C4-2B (cell line): ENCODE results near the gene BRI3.

ENCODE experiments used
- H3K27ac ChIP-seq: fragments of 450-650 bp; 2 replicates; pipeline ENCODE4 v1.5.1; 2017
- ZFX ChIP-seq: fragments of 450-650 bp; IDR thresholded peaks from 2 replicates; pipeline ENCODE4 v1.6.1; 2017
- TF ChIP-seq, protein P1 (sequence below): fragments of 450-650 bp; conservative IDR thresholded peaks from 2 replicates; pipeline ENCODE4 v1.5.1; 2017; ENCODE audit warnings: mild to moderate bottlenecking

BRI3 gene

DNA sequence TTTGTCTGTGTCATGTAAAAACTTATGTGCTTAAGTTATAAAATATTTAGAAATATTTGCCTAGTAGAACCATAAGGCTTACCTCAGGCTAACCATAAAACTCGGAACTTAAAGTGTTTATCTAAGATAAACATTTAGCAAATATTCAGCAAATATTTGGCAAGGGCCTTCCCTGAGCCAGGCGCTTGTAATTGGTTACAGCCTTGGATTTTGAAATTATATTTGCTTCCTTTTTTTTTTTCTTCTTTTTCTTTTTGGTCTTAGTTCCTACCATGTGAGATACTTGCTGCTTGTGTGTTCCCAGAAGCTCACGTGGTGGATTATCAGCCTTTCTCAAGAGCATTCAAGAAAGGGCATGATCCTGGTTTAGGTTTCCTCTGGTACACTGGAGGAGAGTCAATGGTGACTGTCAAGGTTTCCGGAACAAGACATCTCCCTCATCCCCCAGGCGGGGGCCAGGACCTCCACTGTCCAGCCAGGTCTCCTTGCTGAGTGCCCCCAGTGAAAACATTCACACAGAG lies 5.2 kb upstream of the BRI3 start:
- TF ChIP-seq, protein P1, sequence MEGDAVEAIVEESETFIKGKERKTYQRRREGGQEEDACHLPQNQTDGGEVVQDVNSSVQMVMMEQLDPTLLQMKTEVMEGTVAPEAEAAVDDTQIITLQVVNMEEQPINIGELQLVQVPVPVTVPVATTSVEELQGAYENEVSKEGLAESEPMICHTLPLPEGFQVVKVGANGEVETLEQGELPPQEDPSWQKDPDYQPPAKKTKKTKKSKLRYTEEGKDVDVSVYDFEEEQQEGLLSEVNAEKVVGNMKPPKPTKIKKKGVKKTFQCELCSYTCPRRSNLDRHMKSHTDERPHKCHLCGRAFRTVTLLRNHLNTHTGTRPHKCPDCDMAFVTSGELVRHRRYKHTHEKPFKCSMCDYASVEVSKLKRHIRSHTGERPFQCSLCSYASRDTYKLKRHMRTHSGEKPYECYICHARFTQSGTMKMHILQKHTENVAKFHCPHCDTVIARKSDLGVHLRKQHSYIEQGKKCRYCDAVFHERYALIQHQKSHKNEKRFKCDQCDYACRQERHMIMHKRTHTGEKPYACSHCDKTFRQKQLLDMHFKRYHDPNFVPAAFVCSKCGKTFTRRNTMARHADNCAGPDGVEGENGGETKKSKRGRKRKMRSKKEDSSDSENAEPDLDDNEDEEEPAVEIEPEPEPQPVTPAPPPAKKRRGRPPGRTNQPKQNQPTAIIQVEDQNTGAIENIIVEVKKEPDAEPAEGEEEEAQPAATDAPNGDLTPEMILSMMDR = no peak
- no peak for TF ChIP-seq ZFX
- peak overlapping the region; percentile 91 for H3K27ac ChIP-seq

DNA sequence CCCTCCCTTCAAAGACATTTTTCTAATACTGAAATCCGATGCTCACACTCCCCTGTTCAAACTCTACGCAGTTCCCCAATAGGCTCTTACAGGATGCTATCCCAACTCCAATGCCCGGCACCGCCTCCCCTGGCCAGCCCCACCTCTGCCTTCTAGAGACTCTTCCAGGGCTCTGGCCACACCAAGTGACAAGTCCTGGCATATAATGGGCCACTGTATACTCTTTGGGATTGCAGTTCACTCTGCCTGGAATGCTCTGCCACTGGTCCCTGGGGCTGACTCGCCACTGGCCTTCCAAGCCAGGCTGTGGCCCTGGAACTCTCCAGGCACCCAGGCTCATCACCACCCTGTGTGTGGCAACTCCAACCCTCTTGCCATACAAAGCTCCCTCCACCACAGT lies 3.1 kb upstream of the BRI3 start:
- TF ChIP-seq, protein P1 = no peak
- TF ChIP-seq ZFX = no peak
- H3K27ac ChIP-seq = peak overlapping the region; percentile 91

DNA sequence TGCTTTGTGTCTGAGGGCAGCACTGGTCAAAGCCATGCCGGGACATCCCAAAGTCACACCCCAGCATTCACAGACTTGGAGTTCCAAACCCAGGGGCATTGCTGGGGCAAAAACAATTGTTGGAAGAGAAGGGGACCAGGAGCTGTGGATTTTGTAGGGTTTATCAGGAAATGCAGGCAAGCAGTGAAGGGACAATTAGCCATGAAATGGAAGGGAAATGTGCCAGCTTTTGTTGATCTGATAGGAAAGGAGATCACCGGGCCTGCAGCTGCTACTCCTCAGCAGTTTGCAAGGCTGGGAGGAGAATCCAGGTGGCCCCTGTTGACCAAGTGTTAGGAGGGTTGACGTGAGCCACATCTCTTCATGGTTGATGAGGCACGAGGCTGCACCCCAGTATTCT lies 2.5 kb upstream of the BRI3 start:
- peak overlapping the region; percentile 91 for H3K27ac ChIP-seq
- TF ChIP-seq, protein P1 = no peak

DNA sequence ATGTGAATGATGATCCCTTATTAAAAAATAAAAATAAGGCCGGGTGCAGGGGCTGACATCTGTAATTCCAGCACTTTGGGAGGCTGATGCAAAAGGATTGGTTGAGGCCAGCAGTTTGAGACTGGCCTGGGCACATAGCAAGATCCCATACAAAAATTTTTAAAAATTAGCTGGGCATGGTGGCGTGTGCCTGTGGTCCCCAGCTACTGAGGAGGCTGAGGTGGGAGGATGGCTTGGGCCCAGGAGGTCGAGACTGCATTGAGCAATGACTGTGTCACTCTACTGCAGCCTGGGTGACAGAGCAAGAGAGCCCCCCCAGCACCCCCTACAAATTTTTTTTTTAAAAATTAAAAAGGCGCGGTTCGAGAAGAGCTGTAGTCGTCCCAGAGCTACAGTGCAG lies 1.2 kb upstream of the BRI3 start:
- H3K27ac ChIP-seq = peak overlapping the region; percentile 96
- TF ChIP-seq, protein P1 = no peak
- no peak for TF ChIP-seq ZFX

DNA sequence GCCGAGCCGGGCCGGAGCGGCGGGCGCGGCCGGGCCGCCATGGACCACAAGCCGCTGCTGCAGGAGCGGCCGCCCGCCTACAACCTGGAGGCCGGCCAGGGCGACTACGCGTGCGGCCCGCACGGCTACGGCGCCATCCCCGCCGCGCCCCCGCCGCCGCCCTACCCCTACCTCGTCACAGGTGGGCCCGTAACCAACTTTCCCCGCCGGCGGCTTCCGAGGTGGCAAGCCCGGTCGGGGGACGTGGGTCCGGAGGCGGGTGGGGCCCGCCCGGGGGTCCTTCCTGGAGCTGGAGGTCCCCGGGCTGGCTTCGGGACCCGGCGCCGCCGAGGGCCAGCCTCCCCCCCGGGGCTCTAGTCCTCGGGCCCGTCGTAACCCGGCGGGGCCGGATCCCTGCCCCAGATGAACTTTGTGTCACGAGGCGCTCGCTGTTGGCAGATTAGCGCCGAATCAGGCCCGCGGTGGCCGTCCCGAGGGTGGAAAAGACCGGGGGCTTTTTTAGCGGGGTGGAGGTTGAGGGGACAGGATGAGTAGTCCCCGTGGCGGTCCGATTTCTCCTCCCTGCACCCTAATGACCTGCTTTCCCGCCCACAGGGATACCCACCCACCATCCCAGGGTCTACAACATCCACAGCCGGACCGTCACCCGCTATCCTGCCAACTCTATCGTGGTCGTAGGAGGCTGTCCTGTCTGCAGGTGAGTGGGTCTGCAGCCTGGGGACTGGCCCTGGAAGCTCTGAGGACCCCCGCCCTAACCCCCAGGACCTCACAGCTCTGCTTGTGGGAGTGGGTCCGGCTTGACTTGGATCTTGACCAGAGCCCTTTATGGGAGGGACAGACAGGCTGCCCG lies 496 bp downstream of the BRI3 start:
- peak overlapping the region; percentile 96 for H3K27ac ChIP-seq

DNA sequence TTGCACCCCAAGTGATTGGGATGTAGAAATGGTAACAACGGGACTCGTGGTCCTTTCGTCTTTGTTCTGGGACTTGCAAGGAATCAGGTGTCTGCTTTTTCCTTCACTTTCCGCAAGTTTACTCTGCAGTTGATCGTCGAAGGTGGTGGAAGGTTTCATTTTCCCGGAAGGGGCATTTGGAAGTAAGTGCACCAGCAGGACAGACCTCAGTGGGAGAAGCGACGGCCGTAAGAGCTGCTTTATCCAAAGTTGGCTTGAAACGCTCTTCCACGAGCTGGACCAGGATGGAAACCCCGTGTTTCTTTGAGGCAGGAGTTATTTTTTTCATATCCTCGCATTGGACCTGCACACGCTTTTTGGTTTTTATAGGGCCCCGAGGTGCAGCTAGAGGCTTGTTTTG lies 1.2 kb downstream of the BRI3 start:
- no peak for TF ChIP-seq ZFX
- TF ChIP-seq, protein P1 = no peak
- peak overlapping the region; percentile 96 for H3K27ac ChIP-seq

More for the DNA sequence above, 496 bp downstream of the BRI3 start:
- TF ChIP-seq, protein P1 = no peak
- TF ChIP-seq ZFX = peak; percentile 87; the same call in 1 of the 2 replicates

DNA sequence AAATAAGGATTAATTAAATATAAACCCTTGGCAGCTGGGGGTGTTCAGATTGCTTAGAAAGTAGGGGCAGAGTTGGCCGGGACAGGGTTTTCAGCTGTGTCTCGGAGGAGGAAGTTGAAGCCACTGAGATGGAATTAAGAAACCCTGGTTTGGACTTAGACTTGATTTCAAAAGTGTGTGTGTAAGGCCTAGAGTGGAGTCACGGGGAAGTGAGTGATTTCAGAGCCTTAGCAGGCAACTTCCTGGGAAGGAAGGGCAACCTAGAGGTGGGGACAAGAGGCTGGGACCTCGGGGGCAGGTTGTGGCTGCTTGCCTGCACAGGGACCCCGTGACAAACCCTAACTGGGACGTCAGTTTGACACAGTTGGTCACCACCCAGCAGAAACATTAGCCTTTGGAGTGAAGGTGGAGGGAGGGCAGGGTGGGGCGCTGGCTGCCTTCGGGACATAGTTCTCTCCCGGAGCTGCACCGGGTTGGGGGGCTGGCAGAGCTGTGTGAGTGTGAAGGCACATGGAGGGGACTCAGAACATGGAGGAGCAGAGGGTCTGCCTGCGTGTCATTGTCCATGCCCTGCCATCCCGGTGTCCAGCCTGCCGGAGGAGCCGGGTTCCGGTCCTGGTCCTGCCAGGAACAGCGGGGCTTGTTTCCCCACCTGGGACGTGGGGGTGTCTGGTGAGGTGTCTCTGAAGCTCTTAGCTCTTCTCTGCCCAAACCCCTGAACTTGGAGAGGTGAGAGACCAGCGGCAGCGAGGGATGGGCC lies 1.8 kb downstream of the BRI3 start:
- H3K27ac ChIP-seq = peak overlapping the region; percentile 96
- TF ChIP-seq ZFX = no peak
- TF ChIP-seq, protein P1 = no peak
